SU-DHL-6 (cell line): Measurements from ENCODE around the gene MYBBP1A.

ENCODE experiments used
- EZH2phosphoT487 ChIP-seq: fragments of 200-600 bp; sonication (generic), shearing (Covaris generic); conservative IDR thresholded peaks from 2 replicates; pipeline ENCODE4 v1.6.1; 2018; ENCODE audit warnings: mild to moderate bottlenecking, antibody characterized with exemption, low read length, moderate library complexity, mixed read lengths
- TF ChIP-seq, protein P1 (sequence below): fragments of 200-600 bp; sonication (generic); IDR thresholded peaks from one replicate; pipeline ENCODE4 v1.5.1; 2017; ENCODE audit warnings: antibody characterized with exemption, mild to moderate bottlenecking, low read length, moderate library complexity; ENCODE audit not compliant: insufficient read depth, poor library complexity, severe bottlenecking

- TF ChIP-seq, protein P1, sequence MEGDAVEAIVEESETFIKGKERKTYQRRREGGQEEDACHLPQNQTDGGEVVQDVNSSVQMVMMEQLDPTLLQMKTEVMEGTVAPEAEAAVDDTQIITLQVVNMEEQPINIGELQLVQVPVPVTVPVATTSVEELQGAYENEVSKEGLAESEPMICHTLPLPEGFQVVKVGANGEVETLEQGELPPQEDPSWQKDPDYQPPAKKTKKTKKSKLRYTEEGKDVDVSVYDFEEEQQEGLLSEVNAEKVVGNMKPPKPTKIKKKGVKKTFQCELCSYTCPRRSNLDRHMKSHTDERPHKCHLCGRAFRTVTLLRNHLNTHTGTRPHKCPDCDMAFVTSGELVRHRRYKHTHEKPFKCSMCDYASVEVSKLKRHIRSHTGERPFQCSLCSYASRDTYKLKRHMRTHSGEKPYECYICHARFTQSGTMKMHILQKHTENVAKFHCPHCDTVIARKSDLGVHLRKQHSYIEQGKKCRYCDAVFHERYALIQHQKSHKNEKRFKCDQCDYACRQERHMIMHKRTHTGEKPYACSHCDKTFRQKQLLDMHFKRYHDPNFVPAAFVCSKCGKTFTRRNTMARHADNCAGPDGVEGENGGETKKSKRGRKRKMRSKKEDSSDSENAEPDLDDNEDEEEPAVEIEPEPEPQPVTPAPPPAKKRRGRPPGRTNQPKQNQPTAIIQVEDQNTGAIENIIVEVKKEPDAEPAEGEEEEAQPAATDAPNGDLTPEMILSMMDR, result no peak
- TF ChIP-seq EZH2phosphoT487, result no peak
Measured at GRCh38 chr17:4511199-4511932, 43.8 kb downstream of the MYBBP1A start.
